ENCODE results near the gene CELSR1.
"Not testable (repeated sequence)": the region's sequence is repeated elsewhere in the genome, so short reads cannot be mapped to it uniquely, and the experiment has no call there.

CELSR1 gene

DNA sequence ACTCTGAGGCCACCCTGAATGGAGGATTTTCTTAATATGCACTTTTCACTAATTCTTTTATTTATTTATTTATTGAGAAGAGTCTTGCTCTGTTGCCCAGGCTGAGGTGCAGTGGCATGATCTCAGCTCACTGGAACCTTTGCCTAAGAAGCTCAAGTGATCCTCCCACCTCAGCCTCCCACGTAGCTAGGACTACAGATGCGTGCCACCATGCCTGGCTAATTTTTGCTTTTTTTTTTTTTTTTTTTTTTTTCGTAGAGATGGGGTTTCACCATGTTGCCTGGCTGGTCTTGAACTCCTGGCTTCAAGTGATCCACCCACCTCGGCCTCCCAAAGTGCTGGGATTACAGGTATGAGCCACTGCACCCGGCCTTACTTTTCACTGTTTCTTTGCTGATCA, 140.4 kb downstream of the CELSR1 start:
- H3K27ac Mint-ChIP-seq; H3K9me3 Mint-ChIP-seq; H3K36me3 Mint-ChIP-seq (ENCODE audit: insufficient read depth); H3K4me3 Mint-ChIP-seq; DNase-seq; ATAC-seq (replicated peaks): not testable (repeated sequence)
- Mint-ChIP-seq H3K4me1 (ENCODE audit: low read depth in 2 of 2) (peaks cover 5 to 13% of the 10 kb centered on the region in 2 donors), H3K27me3 (peaks cover 10 to 19% of the 10 kb centered on the region in 2 donors)

DNA sequence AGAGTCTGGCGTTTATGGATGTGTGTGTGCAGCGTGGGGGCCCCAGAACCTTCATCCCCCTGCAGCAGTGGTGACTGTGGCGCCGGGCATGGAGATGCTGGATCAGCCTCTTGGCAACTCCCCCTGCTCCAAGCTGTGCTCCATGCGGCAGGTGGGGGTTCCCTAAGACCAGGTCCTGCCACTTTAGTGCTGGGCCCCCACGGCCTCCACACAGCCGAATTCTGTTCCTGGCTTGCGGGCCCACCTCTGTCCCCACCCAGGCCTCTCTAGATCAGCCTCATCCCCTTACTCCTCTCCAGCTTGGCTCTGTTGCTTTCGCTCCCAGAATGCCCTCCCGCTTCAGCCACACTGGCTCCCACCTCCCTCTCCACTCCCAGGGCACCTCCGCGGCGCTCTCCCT, 142.3 kb downstream of the CELSR1 start:
- Mint-ChIP-seq H3K27ac (no peak overlapping the region), H3K4me3 (no peak overlapping the region)

DNA sequence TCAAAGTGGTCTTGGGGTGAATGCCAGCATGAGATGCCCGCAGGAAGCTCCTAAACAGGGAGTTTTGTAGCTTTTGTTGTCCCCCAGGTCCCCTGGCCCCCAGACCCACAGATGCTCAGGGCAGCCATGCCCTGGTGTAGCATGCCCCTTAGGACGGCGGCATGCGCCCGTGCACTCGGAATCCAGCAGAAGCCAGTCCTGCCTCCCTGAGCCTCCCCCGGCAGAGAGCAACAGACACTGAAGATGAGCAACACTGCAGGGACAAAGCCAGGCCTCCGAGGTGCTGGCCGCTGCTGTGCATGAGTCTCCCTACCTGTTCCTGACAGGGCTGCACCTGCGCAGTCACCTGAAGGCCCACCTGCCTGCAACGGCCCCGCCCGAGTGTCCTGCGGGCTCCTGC, 142.8 kb downstream of the CELSR1 start:
- no peak for ATAC-seq (replicated peaks)
- Mint-ChIP-seq H3K9me3 (no peaks in the 10 kb centered on the region), H3K27ac (no peak overlapping the region), H3K4me1 (ENCODE audit: low read depth in 2 of 2) (peaks cover 5 to 13% of the 10 kb centered on the region in 2 donors), H3K27me3 (peaks cover 17 to 32% of the 10 kb centered on the region in 2 donors), H3K36me3 (ENCODE audit: insufficient read depth) (no peaks in the 10 kb centered on the region), H3K4me3 (no peak overlapping the region)
- DNase-seq = no peak

More for the DNA sequence above, 142.3 kb downstream of the CELSR1 start:
- Mint-ChIP-seq H3K36me3 (ENCODE audit: insufficient read depth) (no peaks in the 10 kb centered on the region), H3K27me3 (peaks cover 12 to 32% of the 10 kb centered on the region in 2 donors), H3K4me1 (ENCODE audit: low read depth in 2 of 2) (peaks cover 5 to 13% of the 10 kb centered on the region in 2 donors), H3K9me3 (no peaks in the 10 kb centered on the region)
- DNase-seq (no peak), ATAC-seq (replicated peaks) (no peak)

DNA sequence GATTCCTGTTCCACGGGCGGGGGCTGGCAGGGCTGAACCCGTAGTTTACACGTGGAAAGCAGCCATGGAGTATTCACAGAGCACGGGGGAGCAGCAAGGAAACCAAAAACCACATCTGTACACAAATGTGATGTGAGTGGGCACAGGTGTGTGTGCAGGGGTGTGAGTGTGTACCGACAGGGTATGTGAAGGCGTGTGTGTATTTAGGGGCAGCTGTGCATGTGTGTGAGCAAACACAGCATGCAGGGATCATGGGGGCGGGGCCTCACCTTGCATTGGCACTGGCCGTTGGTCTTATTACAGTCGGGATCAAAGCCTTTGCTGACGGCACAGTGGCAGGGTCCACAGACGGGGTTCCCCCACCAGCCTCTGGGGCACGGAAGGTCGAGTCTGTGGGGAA, 143.5 kb downstream of the CELSR1 start:
- H3K4me3 Mint-ChIP-seq = peak overlapping the region; percentile 11 to 50
- peaks cover 19 to 32% of the 10 kb centered on the region in 2 donors for H3K27me3 Mint-ChIP-seq
- DNase-seq (no peak), ATAC-seq (replicated peaks) (peak; percentile 54)
- H3K27ac Mint-ChIP-seq = peak overlapping the region in 1 of 2 donors; percentile 67
- no peaks in the 10 kb centered on the region for H3K9me3 Mint-ChIP-seq
- H3K4me1 Mint-ChIP-seq (ENCODE audit: low read depth in 2 of 2) = peaks cover 5 to 9% of the 10 kb centered on the region in 2 donors
- no peaks in the 10 kb centered on the region for H3K36me3 Mint-ChIP-seq (ENCODE audit: insufficient read depth)

DNA sequence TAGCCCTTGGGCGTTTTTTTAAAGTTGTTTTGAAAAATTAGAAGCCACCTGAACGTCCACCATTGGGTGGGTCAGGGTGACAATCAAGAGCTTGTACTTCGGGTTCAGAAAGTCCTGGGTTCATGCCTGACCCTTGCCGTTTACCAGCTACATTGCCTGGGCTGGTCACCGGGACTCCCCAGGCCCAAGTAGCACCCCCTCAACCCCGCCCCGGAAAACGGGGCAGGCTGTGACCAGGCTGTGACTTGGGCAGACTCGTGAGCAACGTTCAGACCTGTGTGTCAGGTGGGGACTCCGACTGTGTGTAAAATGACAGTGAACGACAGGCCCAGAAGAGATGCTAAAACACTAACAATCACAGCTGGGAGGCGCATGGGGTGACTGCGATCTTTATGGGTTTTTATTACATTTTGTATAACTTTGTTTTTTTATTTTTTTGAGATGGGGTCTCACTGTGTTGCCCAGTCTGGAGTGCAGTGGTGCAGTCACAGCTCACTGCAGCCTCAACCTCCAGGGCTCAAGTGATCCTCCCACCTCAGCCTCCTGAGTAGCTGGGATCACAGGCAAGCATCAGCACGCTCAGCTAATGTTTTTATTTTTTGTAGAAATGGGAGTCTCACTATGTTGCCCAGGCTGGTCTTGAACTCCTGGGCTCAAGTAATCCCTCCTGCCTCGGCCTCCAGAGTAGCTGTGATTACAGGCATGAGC, 145.1 kb downstream of the CELSR1 start:
- Mint-ChIP-seq H3K27me3 (peaks cover 19 to 32% of the 10 kb centered on the region in 2 donors), H3K9me3 (no peaks in the 10 kb centered on the region), H3K36me3 (ENCODE audit: insufficient read depth) (no peaks in the 10 kb centered on the region), H3K4me1 (ENCODE audit: low read depth in 2 of 2) (peaks cover 5 to 9% of the 10 kb centered on the region in 2 donors), H3K27ac (no peak overlapping the region), H3K4me3 (no peak overlapping the region)
- DNase-seq (no peak), ATAC-seq (replicated peaks) (no peak)

DNA sequence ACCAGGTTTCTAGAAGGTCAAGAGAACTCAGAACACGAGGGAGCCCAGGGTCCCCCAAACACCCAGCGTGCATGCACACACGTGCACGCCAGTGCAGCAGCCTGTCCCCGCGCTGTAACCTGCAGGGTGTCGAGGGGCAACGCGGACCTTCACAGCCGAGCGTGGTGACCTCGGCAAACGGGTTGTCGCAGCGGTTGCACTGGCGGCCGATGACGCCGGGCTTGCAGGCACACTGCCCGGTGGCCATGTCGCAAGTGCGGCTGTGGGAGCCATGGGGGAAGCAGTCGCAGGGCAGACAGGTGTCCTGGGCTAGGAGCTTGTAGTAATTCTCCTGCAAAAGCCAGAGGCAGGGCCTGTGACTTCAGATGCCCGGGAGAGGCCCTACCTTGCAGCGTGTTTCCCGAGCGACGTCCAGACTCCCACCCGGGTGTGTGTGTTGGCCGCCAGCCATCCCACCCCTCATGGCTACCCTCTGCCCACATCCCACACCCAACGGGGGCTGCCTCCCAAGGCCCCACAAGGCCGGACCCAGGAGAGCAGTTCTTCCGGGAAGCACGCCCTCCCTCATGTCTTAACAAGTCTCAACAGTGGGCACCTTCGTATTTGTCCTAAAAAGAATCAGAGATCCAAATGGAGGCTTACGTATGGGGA, 145.8 kb downstream of the CELSR1 start:
- Mint-ChIP-seq H3K27ac (no peak overlapping the region), H3K4me1 (ENCODE audit: low read depth in 2 of 2) (peaks cover 5 to 9% of the 10 kb centered on the region in 2 donors), H3K27me3 (peaks cover 19 to 32% of the 10 kb centered on the region in 2 donors), H3K36me3 (ENCODE audit: insufficient read depth) (no peaks in the 10 kb centered on the region), H3K9me3 (no peaks in the 10 kb centered on the region), H3K4me3 (no peak overlapping the region)
- no peak for ATAC-seq (replicated peaks)
- no peak for DNase-seq

DNA sequence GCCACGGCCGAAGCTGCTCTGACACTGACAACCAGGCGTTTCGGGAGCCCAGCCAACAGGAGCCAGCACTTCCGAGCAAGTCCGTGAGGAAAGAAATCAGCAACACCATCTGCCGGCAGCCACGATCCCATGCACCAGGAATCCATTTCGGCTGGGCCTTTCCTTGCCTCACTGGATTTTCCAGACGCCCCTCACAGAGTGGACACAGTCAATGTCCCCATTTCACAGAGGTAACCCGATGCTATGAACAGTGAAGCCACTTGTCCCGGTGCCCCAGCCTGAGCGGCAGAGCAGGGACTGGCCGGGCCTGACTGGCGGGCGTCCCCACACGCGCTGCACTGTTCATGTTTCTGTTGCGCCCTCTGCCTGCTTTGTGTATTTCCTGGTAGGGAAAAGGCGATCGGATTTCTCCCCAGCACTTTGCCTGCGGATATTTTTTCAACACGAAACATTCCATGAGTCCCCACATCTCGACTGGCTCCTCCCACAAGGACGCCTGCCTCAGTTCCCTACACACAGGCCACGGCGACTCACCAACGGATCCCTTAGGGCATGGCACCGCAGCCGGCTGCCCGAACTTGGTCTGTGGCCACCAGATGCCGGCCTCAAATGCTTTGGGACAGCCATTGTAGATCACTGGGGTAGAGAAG, 146.6 kb downstream of the CELSR1 start:
- no peak overlapping the region for H3K27ac Mint-ChIP-seq

DNA sequence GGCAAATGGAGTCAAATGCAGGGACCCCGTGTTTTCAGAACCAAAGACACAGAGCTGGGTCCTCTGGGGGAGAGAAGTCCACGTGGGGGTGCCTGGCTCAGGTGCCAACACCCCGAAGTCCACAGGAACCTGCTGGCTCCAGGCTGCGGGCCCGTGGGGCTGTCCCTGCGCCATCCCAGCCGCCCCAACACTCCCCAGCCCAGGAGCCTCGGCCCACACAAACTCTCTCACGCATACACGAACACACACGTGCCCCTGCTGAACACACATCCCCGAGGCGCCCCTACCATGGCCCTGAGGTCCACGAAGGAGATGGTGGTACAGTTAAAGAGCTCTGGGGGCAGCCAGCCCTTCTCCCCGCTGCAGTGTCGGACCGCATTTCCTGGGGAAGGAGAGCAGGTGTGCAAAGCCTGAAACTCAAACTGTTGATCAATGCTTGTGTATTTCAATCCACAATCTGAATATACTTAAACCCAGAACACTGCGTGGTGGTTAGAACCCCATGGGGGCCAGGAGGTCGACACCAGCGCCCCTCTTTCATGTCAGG, 147.2 kb downstream of the CELSR1 start:
- Mint-ChIP-seq H3K9me3 (no peaks in the 10 kb centered on the region), H3K36me3 (ENCODE audit: insufficient read depth) (peaks cover 3% of the 10 kb centered on the region), H3K4me1 (ENCODE audit: low read depth in 2 of 2) (peaks cover 5 to 7% of the 10 kb centered on the region in 2 donors), H3K27ac (no peak overlapping the region), H3K27me3 (peaks cover 14 to 32% of the 10 kb centered on the region in 2 donors), H3K4me3 (no peak overlapping the region)
- no peak for DNase-seq
- ATAC-seq (replicated peaks) = no peak

More for the DNA sequence above, 146.6 kb downstream of the CELSR1 start:
- H3K4me1 Mint-ChIP-seq (ENCODE audit: low read depth in 2 of 2) = peaks cover 5 to 9% of the 10 kb centered on the region in 2 donors
- H3K4me3 Mint-ChIP-seq = no peak overlapping the region
- DNase-seq (no peak), ATAC-seq (replicated peaks) (no peak)
- peaks cover 19 to 32% of the 10 kb centered on the region in 2 donors for H3K27me3 Mint-ChIP-seq
- H3K9me3 Mint-ChIP-seq = no peaks in the 10 kb centered on the region
- peaks cover 3% of the 10 kb centered on the region for H3K36me3 Mint-ChIP-seq (ENCODE audit: insufficient read depth)

DNA sequence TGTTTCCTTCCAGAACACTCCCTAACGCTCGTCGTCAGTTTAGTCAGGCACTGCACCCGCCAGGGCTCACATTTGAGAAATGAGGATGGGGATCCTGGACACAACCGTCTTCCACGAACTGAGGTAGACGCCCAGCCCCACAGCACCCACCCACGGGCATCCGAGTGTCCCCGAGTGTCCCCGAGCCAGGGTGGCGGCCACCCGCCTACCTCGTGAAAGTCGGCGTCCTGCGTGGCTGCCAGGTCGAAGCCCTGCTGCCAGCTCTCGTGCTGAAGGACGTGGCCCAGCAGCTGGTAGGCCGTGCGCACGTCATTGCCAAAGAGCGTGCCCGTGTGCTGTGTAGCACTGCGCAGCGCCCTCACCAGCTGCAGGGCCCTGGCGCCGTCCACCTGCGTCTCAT, 148.3 kb downstream of the CELSR1 start:
- DNase-seq (no peak), ATAC-seq (replicated peaks) (no peak)
- Mint-ChIP-seq H3K27ac (no peak overlapping the region), H3K27me3 (peaks cover 13 to 30% of the 10 kb centered on the region in 2 donors), H3K9me3 (no peaks in the 10 kb centered on the region), H3K4me3 (no peak overlapping the region), H3K36me3 (ENCODE audit: insufficient read depth) (peaks cover 3% of the 10 kb centered on the region), H3K4me1 (ENCODE audit: low read depth in 2 of 2) (peaks cover 5 to 7% of the 10 kb centered on the region in 2 donors)

DNA sequence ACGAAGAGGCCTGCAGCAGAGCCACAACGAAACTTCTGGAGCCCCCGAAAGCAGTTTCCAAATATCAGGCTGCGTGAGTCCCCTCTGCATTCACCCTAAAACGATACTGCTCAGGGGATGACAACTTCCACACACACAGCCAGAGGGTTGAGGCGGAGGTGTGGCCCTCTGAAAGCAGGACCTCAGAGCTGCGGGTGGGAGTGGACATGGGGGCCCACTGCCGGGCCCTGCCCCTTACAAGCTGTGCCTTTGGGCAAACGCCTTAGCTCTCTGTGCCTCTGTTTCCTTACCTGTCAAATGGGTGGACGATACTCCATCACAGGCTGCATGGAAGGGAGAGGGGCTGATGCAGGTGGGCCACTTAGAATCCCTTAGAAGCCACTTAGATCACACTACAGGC, 148.8 kb downstream of the CELSR1 start:
- Mint-ChIP-seq H3K36me3 (ENCODE audit: insufficient read depth) (peaks cover 3% of the 10 kb centered on the region), H3K4me3 (no peak overlapping the region), H3K27me3 (peaks cover 10 to 26% of the 10 kb centered on the region in 2 donors), H3K27ac (no peak overlapping the region), H3K4me1 (ENCODE audit: low read depth in 2 of 2) (peaks cover under 1 to 2% of the 10 kb centered on the region in 2 donors), H3K9me3 (no peaks in the 10 kb centered on the region)
- ATAC-seq (replicated peaks) (no peak), DNase-seq (no peak)

DNA sequence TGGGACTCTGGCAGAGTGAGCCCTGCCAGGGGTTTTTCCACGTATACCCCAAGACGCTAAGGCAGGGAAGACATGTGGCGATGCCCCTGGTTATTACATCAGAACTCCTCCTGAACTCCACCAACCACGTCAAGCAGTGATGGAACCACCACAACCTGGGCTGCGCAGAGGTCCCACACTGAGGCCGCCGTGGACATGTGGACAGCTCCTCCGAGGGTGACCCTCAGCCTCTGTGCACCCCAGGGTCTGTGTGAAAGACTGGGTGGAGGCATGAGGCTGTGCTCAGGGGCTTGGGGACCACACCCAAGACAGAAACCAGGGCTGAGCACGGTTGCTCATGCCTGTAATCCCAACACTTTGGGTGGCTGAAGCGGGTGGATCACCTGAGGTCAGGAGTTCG, 149.7 kb downstream of the CELSR1 start:
- Mint-ChIP-seq H3K27ac (no peak overlapping the region), H3K4me1 (ENCODE audit: low read depth in 2 of 2) (no peaks in the 10 kb centered on the region), H3K27me3 (peaks cover 8 to 20% of the 10 kb centered on the region in 2 donors), H3K4me3 (no peak overlapping the region), H3K36me3 (ENCODE audit: insufficient read depth) (peaks cover 3% of the 10 kb centered on the region), H3K9me3 (no peaks in the 10 kb centered on the region)
- ATAC-seq (replicated peaks) = no peak
- no peak for DNase-seq

DNA sequence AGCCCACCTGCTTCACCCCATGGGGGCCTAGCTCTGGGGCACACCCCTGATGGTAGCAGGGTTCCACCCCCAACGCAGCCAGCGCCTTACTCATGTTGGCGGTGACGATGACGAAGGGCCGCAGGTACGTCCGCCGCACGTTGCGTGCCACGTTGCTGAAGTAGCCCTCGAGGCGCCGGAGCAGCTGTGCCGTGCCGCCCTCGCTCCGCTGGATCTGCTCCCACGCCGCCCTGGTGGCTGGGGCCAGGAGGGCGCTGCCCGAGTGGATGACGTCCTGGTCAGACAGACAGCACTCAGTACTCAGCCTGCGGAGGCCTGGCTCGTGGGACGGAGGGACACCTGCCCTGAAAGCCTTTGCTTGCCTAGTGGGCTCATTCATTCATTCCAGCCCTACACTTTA, 151.1 kb downstream of the CELSR1 start:
- Mint-ChIP-seq H3K9me3 (no peaks in the 10 kb centered on the region), H3K27me3 (peaks cover 5 to 8% of the 10 kb centered on the region in 2 donors), H3K4me3 (no peak overlapping the region), H3K4me1 (ENCODE audit: low read depth in 2 of 2) (no peaks in the 10 kb centered on the region), H3K27ac (no peak overlapping the region), H3K36me3 (ENCODE audit: insufficient read depth) (peaks cover 3% of the 10 kb centered on the region)
- no peak for ATAC-seq (replicated peaks)
- no peak for DNase-seq

DNA sequence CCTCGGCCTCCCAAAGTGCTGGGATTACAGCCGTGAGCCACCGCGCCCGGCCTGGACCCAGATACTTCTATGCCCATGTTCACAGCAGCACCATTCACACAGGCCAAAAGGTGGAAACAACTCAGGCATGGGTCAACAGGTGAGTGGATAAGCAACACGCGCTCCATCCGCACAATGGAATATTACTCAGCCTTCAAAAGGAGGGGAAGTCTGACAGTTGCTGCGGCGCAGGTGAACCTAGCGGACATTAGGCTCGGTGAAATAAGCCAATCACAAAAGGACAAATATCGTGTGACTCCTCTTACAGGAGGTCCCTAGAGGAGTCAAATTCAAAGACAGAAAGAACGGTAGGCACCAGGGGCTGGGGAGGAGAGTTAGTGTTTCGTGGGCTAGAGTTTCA, 154.9 kb downstream of the CELSR1 start:
- DNase-seq = no peak
- H3K27me3 Mint-ChIP-seq = no peaks in the 10 kb centered on the region
- H3K36me3 Mint-ChIP-seq (ENCODE audit: insufficient read depth) = peaks cover 3% of the 10 kb centered on the region
- H3K4me3 Mint-ChIP-seq = no peak overlapping the region
- no peaks in the 10 kb centered on the region for H3K9me3 Mint-ChIP-seq
- ATAC-seq (replicated peaks) = no peak
- H3K4me1 Mint-ChIP-seq (ENCODE audit: low read depth in 2 of 2) = peaks cover 0 to 4% of the 10 kb centered on the region in 2 donors
- H3K27ac Mint-ChIP-seq = no peak overlapping the region
